ENCODE data around the gene ERC2.

The ERC2 gene

DNA sequence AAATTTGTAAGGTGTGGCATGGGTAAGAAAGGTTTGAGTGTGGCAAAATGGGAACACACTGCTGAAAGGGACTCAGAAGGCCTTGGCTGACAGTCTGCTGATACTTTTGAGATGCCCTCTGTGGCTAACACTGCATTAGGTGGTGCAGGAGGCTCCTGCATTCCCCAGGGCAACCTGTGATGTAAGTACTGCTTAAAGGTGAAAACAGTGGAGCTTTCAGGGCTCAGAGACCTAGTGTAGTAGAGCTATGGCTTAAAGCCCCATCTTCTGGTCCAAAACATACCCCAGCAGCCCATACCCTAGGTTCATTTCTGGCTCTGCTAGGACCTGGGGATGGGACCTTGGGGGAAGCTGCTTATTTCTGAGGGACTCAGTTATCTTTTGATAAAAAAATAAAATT lies 374.1 kb downstream of the ERC2 start:
- no peaks in the 10 kb centered on the region for H3K36me3 ChIP-seq (ENCODE audit: insufficient read depth, low read length)
- no peak overlapping the region for H3K4me2 ChIP-seq (ENCODE audit: low read depth, low read length, poor library complexity, severe bottlenecking)
- no peak overlapping the region for H3K9ac ChIP-seq (ENCODE audit: low read depth, low read length, poor library complexity, severe bottlenecking)
- TF ChIP-seq, protein P1, sequence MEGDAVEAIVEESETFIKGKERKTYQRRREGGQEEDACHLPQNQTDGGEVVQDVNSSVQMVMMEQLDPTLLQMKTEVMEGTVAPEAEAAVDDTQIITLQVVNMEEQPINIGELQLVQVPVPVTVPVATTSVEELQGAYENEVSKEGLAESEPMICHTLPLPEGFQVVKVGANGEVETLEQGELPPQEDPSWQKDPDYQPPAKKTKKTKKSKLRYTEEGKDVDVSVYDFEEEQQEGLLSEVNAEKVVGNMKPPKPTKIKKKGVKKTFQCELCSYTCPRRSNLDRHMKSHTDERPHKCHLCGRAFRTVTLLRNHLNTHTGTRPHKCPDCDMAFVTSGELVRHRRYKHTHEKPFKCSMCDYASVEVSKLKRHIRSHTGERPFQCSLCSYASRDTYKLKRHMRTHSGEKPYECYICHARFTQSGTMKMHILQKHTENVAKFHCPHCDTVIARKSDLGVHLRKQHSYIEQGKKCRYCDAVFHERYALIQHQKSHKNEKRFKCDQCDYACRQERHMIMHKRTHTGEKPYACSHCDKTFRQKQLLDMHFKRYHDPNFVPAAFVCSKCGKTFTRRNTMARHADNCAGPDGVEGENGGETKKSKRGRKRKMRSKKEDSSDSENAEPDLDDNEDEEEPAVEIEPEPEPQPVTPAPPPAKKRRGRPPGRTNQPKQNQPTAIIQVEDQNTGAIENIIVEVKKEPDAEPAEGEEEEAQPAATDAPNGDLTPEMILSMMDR (conservative IDR thresholded peaks at IDR 0.05; ENCODE audit: low read length) = no peak
- TF ChIP-seq EZH2phosphoT487 (IDR thresholded peaks at IDR 0.05; ENCODE audit: borderline replicate concordance) = no peak
- H3K27me3 ChIP-seq (ENCODE audit: insufficient read depth, low read length, poor library complexity, severe bottlenecking) = no peaks in the 10 kb centered on the region
- no peaks in the 10 kb centered on the region for H3K9me3 ChIP-seq (ENCODE audit: insufficient read depth, low read depth, low read length)
- H3K4me1 ChIP-seq (ENCODE audit: insufficient read depth, low read length, poor library complexity, severe bottlenecking) = no peaks in the 10 kb centered on the region
- no peaks in the 10 kb centered on the region for H3K79me2 ChIP-seq (ENCODE audit: insufficient read depth, low read length)
- no peaks in the 10 kb centered on the region for H3F3A ChIP-seq (ENCODE audit: low read depth)
- no peak overlapping the region for H3K4me3 ChIP-seq (ENCODE audit: low read length, poor library complexity, severe bottlenecking)
- H3K9me2 ChIP-seq (replicated peaks; ENCODE audit: low read depth, low read length) = no peaks in the 10 kb centered on the region
- H2AFZ ChIP-seq (ENCODE audit: low read length) = no peak overlapping the region
- no peaks in the 10 kb centered on the region for H4K20me1 ChIP-seq (ENCODE audit: insufficient read depth, low read length, poor library complexity, severe bottlenecking)

DNA sequence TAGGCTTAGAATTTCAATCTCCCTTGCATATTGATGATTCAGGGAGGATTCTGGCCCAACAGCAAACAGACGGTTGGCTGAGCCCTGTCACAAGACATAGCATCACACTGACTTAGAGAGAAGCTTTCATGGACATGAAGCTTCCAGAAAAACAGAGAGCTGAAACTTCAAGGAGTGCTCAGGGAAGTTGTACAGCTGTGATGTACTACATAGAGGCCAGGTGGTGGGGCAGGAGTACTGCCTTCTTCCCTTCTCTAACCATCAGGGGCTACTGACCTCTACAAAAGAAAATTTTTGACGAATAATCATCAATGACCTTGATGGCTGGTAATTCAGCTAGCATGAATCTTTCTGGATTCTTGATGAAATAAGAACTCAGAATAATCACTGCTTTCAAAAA lies 378.5 kb downstream of the ERC2 start:
- no peaks in the 10 kb centered on the region for H3K9me2 ChIP-seq (replicated peaks; ENCODE audit: low read depth, low read length)

DNA sequence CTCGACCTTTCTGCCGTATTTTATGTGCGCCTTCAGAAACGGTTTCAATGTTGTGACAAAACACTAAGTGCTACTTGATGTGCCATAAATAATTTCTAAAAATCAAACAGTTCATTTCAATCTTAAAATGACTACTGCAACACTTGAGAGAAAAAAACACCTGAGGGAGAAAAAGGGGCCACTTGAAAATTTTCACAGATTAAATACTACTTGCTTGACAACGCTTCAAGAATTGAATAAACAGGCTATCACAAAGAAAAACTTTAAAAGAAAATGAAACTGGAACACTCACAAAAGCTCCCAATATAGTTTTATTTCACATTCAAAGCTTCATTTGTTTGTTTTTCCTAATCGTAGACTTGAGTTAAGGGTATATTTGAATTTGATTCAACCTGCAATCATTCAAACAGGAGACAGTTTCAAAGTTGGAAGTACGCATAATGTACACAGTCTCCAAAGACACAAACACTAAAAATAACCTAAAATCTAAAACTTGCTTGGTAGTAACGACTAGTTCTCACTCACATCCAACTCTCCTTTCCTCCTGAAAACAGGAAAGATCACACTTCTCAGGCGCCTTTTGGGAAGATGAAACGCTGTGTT lies 380.7 kb downstream of the ERC2 start:
- Histone ChIP-seq H3K79me2 (ENCODE audit: insufficient read depth, low read length) (no peaks in the 10 kb centered on the region), H3K27me3 (ENCODE audit: insufficient read depth, low read length, poor library complexity, severe bottlenecking) (no peaks in the 10 kb centered on the region), H3K4me1 (ENCODE audit: insufficient read depth, low read length, poor library complexity, severe bottlenecking) (no peaks in the 10 kb centered on the region), H2AFZ (ENCODE audit: low read length) (no peak overlapping the region), H3K9me2 (replicated peaks; ENCODE audit: low read depth, low read length) (no peaks in the 10 kb centered on the region), H3K9ac (ENCODE audit: low read depth, low read length, poor library complexity, severe bottlenecking) (no peak overlapping the region), H3F3A (ENCODE audit: low read depth) (no peaks in the 10 kb centered on the region), H4K20me1 (ENCODE audit: insufficient read depth, low read length, poor library complexity, severe bottlenecking) (no peaks in the 10 kb centered on the region), H3K9me3 (ENCODE audit: insufficient read depth, low read depth, low read length) (no peaks in the 10 kb centered on the region), H3K36me3 (ENCODE audit: insufficient read depth, low read length) (no peaks in the 10 kb centered on the region), H3K4me2 (ENCODE audit: low read depth, low read length, poor library complexity, severe bottlenecking) (no peak overlapping the region), H3K4me3 (ENCODE audit: low read length, poor library complexity, severe bottlenecking) (no peak overlapping the region)
- TF ChIP-seq EZH2phosphoT487 (IDR thresholded peaks at IDR 0.05; ENCODE audit: borderline replicate concordance) = no peak
- TF ChIP-seq, protein P1 (conservative IDR thresholded peaks at IDR 0.05; ENCODE audit: low read length) = no peak

More for the DNA sequence above, 378.5 kb downstream of the ERC2 start:
- Histone ChIP-seq H3K4me3 (ENCODE audit: low read length, poor library complexity, severe bottlenecking) (no peak overlapping the region), H3K4me2 (ENCODE audit: low read depth, low read length, poor library complexity, severe bottlenecking) (no peak overlapping the region), H2AFZ (ENCODE audit: low read length) (no peak overlapping the region), H3K9me3 (ENCODE audit: insufficient read depth, low read depth, low read length) (no peaks in the 10 kb centered on the region), H3K27me3 (ENCODE audit: insufficient read depth, low read length, poor library complexity, severe bottlenecking) (no peaks in the 10 kb centered on the region), H4K20me1 (ENCODE audit: insufficient read depth, low read length, poor library complexity, severe bottlenecking) (no peaks in the 10 kb centered on the region), H3K4me1 (ENCODE audit: insufficient read depth, low read length, poor library complexity, severe bottlenecking) (no peaks in the 10 kb centered on the region), H3K79me2 (ENCODE audit: insufficient read depth, low read length) (no peaks in the 10 kb centered on the region), H3F3A (ENCODE audit: low read depth) (no peaks in the 10 kb centered on the region), H3K9ac (ENCODE audit: low read depth, low read length, poor library complexity, severe bottlenecking) (no peak overlapping the region), H3K36me3 (ENCODE audit: insufficient read depth, low read length) (no peaks in the 10 kb centered on the region)
- TF ChIP-seq EZH2phosphoT487 (IDR thresholded peaks at IDR 0.05; ENCODE audit: borderline replicate concordance) = no peak
- TF ChIP-seq, protein P1 (conservative IDR thresholded peaks at IDR 0.05; ENCODE audit: low read length) = no peak
